Activated CD4-positive, alpha-beta T cell treated with anti-CD3 and anti-CD28 coated beads for 4 hours (primary cell): ENCODE measurements around the gene BTN2A1.
"Not testable (repeated sequence)": the region's sequence is repeated elsewhere in the genome, so short reads cannot be mapped to it uniquely, and the experiment has no call there.

ENCODE experiments used
- DNase-seq, 2 donors: peaks; one replicate each; pipeline ENCODE4 v3.0.0-alpha.2; 2020

The BTN2A1 gene

GRCh38 chr6:26457806-26458688, at the start of gene BTN2A1:
TSS of gene BTN2A1 (plus strand) at chr6:26457955. CDS start at chr6:26458637, 682 bp downstream.
- DNase-seq: peak; percentile 62 to 64

GRCh38 chr6:26408828-26409730, 48.7 kb upstream of the BTN2A1 start:
- no peak for DNase-seq

GRCh38 chr6:26411751-26412150, 46.0 kb upstream of the BTN2A1 start:
- no peak for DNase-seq

DNA sequence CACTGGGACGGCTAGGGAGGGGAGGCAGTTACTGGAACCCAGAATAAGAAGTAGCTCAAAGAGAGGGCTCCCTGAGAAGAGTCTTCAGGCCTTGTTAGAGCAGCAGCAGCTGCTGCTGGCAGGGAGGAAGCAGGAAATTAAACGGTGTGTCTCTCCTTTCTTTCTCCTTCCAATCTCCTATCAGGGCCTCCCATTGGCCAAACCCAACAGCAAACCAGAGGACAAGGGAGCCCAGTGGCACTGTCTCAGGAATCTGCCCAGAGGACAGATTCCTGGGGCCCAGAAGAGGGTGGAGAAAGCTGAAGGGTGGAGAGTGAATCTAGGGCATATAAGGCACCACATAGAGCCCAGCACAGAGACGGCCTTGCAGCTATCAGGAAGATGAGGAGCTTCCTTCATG, 45.5 kb upstream of the BTN2A1 start:
- no peak for DNase-seq

GRCh38 chr6:26412954-26413353, 44.8 kb upstream of the BTN2A1 start:
- no peak for DNase-seq

GRCh38 chr6:26414281-26414680, 43.5 kb upstream of the BTN2A1 start:
- DNase-seq: no peak

- no peak for DNase-seq
Measured at GRCh38 chr6:26415036-26415614, 42.6 kb upstream of the BTN2A1 start.

DNA sequence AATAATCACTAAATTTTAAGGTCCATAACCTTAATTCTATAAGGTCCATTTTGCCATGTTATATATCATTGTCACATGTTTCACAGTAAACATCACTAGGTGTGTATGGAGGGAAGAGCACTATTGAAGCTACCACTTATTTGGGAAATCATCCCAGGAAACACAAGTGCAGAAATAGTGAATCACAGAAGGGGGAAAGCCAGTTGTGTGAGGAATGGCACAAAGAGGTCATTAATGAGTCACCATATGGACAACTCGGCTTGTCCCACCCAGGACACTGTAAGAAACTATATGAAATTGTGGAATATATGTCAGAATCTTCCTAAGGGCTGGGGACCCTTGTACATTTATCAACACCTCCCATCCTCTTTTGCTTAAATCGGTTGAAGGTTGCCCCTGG, 42.0 kb upstream of the BTN2A1 start:
- DNase-seq: no peak

GRCh38 chr6:26416288-26416687, 41.5 kb upstream of the BTN2A1 start:
- DNase-seq: no peak

DNA sequence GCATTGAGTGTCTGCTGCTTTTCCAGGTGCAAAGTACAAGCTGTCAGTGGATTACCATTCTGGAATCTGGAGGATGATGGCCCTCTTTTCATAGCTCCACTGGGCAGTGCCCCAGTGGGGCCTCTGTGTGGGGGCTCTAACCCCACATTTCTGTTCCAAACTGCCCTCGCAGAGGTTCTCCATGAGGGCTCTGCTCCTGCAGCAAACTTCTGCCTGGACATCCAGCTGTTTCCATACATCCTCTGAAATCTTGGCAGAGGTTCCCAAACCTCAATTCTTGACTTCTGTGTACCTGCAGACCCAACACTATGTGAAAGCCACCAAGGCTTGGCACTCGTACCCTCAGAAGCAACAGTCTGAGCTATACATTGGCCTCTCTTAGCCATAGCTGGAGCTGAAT, 39.7 kb upstream of the BTN2A1 start:
- DNase-seq: not testable (repeated sequence)

GRCh38 chr6:26418795-26419194, 39.0 kb upstream of the BTN2A1 start:
- not testable (repeated sequence) for DNase-seq

- DNase-seq: peak; percentile 16 to 24
Measured at GRCh38 chr6:26420688-26421171, 37.0 kb upstream of the BTN2A1 start.

GRCh38 chr6:26421259-26422144, 36.3 kb upstream of the BTN2A1 start:
- peak; percentile 29 to 31 for DNase-seq

DNA sequence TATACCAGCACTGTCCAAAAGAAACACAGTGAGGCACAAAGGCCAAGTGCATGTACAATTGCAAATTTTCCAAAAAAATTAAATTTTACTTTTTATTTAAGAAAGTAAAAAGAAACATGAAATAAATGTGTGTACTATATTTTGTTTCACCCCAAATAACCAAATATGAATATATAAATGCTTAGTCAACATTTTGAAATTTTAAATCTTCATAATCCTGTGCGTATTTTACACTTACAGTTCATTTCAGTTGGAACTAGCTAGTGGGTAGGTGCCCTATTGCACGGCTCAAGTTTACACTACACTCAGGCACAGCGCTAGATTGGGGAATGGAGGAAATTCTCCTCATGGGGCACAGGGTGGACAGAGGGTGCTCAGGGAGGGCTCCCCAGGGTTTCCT, 35.4 kb upstream of the BTN2A1 start:
- no peak for DNase-seq

DNA sequence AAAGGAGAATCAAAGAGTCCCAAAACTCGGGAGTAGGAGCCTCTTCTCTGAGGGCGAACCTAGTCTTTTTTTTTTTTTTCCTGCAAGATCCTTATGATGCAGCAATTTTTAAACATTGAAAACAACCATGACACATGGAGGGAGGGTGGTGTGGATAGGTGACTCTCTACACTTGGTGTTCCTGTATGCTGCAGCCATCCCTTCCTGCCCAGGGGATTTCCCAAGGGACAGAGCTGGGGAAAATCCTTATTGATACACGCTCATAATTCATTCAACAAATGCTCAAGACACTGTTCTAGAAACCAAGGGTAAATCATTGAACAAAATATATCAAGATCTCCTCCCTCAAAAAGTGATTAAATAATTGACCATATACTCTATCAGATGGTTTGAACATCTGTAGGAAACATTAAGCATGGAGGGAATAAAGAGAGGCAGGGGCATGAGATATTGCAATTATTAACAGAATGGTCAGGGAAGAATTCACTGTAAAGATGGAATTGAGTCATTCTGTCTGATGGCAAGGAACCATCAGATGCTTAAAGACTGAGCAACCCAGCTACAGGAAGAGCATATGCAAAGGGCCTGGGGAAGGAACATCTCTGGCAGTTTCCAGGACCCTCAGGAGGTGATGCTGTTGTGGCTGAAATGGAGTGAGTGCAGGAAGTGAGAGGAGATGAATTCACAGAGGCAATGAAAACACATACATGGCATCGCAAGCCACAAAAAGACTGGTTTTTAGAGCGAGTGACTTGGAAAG, 30.9 kb upstream of the BTN2A1 start:
- DNase-seq: no peak

GRCh38 chr6:26427451-26427809, 30.3 kb upstream of the BTN2A1 start:
- DNase-seq: no peak

DNA sequence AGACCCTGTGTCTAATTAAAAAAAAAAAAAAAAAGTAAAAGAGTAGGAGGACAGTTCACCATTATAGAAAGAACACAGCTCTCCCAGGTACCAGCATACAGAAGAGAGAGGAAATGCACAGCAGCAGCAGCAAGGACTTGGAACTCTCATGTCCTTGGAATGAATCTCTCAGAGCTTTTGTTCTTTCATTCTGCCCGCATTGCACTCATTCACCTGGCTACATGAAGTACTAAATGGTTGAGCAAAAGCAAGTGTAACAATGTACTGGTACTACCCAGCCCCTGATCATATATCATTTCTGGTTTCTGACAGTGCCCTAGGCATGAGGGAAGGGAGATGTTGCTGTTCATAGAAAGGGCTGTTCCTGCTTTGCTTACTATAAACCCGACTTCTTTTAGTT, 29.5 kb upstream of the BTN2A1 start:
- no peak for DNase-seq

DNA sequence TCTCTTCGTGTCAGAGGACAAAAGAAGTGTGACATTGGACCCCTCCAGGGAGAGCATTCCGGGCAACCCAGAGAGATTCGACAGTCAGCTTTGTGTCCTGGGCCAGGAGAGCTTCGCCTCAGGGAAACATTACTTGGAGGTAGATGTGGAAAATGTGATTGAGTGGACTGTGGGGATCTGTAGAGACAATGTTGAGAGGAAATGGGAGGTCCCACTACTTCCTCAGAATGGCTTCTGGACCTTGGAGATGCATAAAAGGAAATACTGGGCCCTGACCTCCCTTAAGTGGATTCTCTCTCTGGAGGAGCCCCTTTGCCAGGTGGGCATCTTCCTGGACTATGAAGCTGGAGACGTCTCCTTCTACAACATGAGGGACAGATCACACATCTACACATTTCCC, 27.0 kb upstream of the BTN2A1 start:
- no peak for DNase-seq

DNA sequence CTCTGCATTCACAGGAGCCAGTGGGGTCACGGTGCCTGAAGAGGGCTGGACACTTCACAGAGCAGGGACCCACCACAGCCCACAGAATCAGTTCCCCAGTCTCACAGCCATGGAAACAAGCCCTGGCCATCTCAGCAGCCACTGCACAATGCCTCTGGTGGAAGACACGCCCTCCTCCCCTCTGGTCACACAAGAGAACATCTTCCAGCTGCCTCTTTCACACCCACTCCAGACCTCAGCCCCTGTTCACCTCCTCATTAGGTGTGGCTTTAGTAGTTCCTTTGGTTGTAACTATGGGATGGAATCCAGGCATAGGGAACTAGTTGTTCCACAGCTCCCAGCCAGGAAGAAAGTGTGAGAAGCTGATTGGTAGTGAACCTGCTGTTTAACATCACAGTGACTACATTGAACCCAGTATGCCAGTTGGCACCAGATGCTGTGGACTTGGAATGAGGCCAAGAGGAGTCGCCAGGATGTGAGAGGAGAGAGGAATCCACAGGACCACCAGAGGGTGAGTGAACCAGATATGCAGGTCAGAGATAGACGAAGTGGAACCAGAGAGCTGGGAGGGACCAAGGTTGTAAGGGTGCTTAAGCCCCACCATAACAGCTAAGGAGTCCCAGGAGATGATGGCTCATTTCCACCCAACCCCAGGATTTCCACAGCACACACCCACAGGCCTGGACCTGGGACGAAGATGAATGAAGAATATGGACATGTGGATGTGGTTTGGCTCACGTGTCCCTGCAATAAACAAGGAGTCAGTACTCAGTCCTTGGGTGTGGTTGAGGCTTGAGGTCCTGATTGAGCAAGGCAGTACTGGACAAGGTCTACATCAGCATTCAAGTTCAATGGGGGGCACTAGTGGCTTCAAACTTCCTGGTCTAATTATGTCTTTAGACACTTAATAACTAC, 26.2 kb upstream of the BTN2A1 start:
- DNase-seq: no peak

DNA sequence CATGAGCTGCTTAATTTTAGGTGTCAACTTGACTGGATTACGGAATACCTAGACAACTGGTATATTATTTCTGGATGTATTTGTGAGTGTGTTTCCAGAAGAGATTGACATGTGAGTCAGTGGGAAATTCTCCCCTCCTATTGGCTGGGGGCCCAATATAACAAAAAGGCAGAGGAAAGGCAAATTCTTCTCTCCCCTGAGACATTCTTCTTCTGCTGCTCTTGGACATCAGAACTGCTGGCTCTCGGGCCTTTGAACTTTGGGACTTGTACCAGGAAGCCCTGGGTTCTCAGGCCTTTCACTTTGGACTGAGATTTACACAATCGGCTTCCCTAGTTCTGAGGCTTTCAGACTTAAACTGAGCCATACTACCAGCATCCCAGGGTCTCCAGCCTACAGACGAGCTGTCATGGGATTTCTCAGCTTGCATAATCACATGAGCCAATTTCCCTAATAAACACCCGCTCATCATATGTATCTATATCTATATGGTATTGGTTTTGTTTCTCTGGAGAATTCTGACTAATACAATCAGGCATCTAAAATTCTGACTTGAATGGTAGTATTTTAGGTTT, 25.0 kb upstream of the BTN2A1 start:
- DNase-seq: no peak
